DMS 273 (cell line): Measurements from ENCODE around the gene ZNF845.
"Not testable (repeated sequence)": the region's sequence is repeated elsewhere in the genome, so short reads cannot be mapped to it uniquely, and the experiment has no call there.

Experiments
- DNase-seq: peaks from one replicate; lab custom pipeline; 2025; ENCODE audit not compliant: unreplicated experiment; lab: John Stamatoyannopoulos, UW

Gene ZNF845

DNA sequence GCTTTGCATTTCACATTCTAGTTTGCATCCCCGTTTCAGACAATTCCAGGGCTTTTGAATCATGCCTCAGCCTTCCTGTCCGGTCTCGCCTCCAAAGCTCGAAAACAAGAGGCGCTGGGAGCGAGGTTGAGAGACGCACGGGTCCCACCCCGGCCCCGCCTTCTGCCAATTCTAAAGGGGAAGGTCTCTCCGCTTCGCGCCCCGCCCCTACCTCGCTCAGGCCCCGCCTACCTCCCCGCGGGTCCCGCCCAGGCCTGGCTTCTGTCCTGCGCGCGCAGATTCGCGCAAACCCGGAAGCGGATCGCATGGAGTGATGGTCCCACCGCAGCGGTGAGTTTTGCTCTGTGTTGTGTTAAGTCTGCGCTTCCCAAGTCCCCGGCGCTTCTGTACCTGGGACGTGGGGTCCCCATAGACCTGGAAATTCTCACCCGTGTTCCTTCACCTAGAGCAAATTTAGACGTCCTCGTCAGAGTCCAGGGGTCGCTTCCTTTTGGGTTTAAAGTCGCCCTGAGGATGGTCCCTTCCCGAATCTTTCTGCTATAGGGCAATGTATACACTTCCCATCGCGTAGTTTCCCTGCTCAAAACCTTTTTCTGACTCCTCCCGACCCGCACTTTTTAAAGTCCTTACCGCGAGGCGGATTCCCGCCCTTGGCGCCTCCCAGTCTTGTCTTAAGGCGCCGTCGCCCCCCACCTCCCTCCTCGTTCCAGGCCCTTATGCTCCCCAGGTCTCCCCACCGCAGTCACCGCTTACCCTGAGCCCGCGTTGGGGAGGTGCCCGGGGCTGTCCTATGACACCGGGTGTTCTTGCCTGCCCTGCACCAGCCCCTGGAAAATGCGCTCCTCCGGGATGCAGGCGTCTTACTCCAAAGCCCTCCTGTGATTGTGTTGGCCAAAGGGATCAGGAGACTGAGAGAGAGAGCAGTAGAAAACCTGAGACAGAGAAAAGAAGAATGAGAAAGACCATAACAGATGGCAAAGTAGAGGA is at the start of gene ZNF845:
Gene ZNF845 (plus strand): TSS at position 287 of the 987 bp plus-strand sequence. CDS start 7,559 bp downstream, outside the sequence.
- DNase-seq: peak; percentile 96

DNA sequence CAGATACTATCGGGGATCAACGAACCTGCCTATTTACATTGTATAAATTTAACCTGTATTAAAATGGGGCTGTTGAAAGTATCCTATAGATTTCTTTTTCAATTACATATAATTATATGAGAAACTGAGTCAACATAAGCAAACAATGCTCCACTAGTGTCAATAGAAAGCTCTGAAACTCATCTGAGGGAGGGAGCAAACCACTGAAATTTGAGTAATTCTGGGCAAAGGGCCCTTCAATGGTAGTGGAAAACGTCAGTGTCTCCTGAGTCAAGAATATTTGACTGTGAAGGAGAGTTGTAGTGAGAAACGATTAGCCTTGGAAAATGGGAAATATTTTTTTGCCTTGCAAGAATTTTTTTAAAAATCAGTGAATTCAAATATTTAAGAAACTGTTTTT is 48.5 kb upstream of the ZNF845 start:
- DNase-seq: no peak

DNA sequence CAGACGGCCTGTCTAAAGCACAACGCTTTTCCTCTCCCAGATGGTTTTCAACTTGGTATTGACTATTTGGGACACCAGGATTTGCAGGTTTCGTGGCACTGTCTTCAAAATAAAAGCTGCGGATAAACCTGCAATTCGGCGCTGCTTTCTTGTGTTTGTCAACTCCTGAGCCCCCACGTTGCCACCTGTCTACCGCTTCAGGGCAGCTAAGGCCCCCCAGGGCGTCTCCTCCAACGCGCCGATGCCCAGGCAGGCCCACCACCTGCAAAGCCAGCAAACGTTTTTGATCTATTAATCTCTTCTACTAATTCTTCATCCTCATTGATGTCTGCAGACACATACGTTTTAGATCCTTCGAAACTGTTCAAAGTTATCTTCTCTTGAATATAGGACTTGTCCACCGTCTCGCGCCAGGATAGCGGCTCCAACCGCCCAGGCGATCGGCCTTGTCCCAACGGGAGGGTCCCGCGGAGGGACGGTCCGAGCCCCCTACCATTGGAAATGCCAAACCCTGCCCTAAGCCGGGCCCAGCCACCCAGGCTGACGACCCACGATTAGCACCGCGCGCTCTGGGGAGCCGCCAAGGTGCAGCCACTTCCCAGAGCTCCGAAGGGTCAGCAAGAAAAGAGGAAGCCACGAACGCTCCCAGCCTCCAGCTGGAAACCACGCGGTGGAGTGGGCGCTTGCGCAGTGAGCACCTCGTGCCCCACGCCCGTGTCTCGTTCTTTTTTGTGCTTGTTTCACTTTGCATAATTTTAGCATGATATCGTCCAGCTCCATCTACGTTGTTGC is 42.6 kb upstream of the ZNF845 start:
- DNase-seq: no peak

DNA sequence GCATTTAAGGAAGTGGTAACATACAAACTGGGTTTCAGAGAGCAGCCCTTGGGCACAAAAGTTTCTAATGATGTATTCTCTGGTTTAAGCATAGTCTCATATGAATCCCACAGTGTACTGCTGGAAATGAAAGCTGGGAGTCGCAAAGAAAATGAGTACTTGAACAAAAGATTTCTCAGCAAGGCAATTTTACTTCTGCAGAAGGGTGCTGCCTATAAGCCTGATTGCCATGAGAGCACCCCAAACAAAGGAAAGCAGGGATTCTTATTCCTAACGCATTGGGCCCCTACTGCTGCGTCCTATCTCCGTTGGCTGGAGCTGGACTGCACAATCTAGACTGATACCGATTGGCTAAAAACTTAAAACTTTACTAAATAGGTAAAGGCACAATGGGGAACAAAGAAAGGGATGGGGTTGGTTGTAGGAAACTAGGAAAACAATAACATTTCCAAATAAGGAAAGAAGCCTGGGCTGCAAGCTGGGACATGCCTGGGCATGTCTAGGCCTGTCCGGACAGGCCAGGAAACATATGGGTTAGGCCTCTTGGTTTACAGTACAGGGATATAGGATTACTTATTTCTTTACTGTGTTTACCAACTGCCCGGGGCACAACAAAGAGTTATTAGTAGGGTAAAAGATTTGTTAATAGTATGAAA is 38.6 kb upstream of the ZNF845 start:
- peak; percentile 11 for DNase-seq

- DNase-seq: peak; percentile 1
Observed at GRCh38 chr19:53301341-53301740, 32.2 kb upstream of the ZNF845 start.

DNA sequence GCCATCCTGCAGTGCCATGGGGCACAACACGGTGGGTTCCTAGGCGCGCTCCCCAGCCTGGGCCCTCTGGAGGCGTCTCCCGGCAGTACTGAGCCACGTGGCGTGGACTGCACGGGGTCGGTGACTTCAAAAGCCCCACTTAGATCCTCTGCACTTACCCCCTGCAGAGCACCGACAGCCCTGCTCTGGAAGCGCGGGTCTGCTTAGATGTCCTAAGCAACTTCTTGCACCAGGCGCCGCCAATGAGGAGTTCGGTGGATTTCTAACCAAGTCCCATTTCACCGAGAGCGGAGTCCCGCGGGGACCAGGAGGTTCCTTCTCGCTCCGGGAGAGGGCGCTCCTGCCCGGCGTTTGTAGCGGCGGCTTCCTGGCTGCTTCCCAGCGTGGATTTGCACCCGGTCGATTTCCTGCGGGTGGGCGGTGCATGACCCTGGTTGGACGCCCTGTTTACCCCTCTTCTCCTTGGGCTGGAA is 25.2 kb upstream of the ZNF845 start:
- peak; percentile 64 for DNase-seq

DNA sequence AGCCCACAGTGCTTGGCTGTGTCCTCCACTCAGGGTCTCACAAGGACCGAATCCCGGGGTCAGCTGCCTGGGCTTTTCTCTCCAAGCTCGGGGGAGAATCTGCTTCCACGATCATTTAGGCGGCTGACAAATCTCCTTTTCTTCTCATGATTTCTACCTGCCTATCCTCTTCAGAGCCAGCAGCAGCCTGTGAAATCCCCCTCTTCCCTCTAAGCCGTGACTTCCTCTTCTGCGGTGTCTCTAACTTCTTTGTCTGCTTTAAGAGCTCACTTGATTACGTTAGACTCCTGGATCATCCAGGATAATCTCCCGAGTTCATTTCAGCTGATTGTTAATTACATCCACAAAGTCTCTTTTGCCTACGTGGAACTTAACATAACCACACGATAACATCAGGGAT is 22.5 kb upstream of the ZNF845 start:
- DNase-seq: no peak

DNA sequence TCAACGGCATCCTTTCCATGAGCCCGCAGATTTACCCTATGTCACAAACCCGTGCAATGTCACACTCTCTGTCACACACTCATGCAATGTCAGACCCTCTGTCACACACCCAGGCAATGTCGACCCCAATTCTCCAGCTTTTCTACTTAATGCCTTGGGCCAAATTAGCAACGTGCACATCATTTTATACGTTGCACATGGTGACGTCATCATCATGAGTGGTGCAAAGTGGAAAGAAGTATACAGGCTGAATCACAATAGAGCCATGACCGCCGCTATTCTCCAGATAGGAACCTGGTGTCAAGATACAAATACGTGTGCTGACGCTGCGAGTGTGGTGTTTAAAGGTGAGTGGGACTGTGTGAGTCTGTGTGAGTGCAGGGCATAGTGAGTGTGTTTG is 21.7 kb upstream of the ZNF845 start:
- no peak for DNase-seq

DNA sequence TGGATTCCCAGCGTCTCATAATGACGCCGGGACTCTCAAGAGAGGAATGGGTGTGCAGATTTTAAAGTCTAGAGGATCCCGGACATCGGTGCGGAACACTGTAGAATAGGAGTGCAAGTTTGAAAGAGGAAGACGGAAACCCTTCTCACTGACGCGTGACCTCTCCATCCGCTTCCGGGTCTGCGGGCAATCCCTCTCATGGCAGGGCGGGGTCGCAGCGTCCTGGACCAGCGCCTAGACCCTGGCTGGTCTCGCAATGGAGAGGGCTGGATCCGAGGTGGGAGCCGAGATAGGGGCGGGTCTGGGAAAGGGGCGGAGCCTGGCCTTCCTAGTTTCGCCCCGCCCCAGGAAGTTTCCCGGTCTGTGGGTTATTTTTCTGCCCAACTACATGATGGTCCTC is 4.6 kb upstream of the ZNF845 start:
- DNase-seq: no peak

DNA sequence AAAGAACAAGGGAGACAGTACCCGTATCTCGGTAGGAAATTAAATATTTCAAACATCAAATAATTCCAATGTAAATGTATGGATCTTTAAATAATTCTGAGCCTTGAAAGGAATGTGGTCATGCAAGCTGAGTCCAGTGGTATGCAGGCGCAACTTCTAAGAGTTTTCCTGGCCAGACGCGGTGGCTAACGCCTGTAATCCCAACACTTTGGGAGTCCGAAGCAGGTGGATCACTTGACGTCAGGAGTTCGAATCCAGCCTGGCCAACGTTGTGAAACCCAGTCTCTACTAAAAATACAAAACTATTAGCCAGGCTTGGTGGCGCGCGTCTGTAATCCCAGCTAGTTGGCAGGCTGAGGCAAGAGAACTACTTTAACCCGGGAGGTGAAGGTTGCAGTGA is 1.1 kb upstream of the ZNF845 start:
- DNase-seq: no peak

GRCh38 chr19:53333066-53333462 is 485 bp upstream of the ZNF845 start:
- DNase-seq: peak; percentile 62

- DNase-seq: not testable (repeated sequence)
Observed at GRCh38 chr19:53344403-53344802, 10.9 kb downstream of the ZNF845 start.

- no peak for DNase-seq
Observed at GRCh38 chr19:53355739-53356138, 22.2 kb downstream of the ZNF845 start.

- DNase-seq: no peak
Observed at GRCh38 chr19:53357821-53358581, 24.5 kb downstream of the ZNF845 start.

- DNase-seq: not testable (repeated sequence)
Observed at GRCh38 chr19:53360056-53360455, 26.5 kb downstream of the ZNF845 start.

GRCh38 chr19:53365134-53365898 is 31.8 kb downstream of the ZNF845 start, which contains the start of gene ZNF525:
TSS of gene ZNF525 (plus strand) at chr19:53365705. CDS start at chr19:53372282, 6,577 bp downstream.
- DNase-seq: peak; percentile 92

DNA sequence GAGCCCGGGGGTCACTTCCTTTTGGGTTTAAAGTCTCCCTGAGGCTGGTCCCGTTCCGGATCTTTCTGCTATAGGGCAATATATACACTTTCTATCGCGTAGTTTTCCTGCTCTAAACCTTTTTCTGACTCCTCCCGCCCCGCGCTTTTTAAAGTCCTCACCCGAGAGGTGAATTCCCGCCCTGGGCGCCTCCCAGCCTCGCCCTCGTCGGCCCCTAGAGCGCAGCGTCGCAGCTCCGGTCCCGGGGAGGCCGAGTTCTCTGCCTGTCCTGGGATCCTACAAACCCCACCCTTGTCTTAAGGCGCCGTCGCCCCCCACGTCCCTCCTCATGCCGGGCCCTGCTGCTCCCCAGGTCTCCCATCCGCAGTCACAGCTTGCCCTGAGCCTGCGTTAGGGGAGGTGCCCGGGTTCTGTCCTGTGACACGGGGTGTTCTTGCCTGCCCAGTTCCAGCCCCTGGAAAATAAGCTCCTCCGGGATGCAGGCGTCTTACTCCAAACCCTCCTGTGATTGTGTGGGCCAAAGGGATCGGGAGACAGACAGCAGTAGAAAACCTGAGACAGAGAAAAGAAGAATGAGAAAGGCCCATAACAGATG is 32.4 kb downstream of the ZNF845 start:
- DNase-seq: peak; percentile 77

DNA sequence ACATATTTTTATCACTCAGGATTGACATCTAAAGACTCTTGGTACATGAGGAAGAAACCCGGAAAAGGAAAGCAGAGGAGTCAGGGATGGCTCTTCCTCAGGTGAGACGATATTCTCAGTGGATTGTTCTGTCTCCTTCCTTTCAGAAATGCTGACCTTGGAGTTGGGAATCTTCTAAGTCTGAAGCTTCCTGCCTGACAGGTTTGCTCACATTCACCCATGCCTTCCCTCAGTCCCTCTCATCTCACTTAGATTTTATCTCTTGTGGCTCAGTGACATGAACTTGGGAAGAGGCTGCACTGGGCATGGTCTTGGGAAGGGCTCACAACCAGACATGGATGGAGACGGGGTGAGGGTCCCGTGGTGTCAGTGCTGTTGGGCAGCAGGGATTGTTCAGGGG is 38.6 kb downstream of the ZNF845 start:
- no peak for DNase-seq

DNA sequence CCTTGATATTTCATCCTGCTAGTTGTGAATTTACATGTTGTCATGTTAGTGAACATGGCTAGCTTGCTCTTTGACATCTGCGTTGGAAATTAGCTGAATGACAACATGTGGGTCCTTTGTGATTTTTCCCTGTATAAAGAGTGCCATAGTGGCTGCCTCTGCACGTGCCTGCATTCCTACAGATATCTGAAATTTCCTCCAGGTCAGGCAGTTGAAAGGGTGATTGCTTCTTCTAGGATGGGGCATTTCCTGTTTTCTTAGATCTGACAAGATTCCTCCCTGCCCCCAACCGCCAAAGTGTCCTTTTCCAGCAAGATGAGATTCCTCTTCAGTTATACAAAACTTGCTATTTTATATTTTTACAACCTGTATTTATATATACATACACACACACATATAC is 40.7 kb downstream of the ZNF845 start:
- DNase-seq: no peak
